DND-41 (cell line): Measurements from ENCODE around the gene ARNT2.

Source experiments
- ATAC-seq: fragments of 200-7000 bp; cut with Tn5 transposase; 3 replicates; pipeline ENCODE4 v1.9.1; 2021; ENCODE audit warnings: low read depth; ENCODE audit not compliant: insufficient read depth
- DNase-seq: peaks from one replicate; pipeline ENCODE4 v3.0.0-alpha.2; 2020
- H2AFZ ChIP-seq: 2 replicates; pipeline ENCODE4 v1.6.0; 2012; ENCODE audit warnings: low read depth, low read length
- H3K27ac ChIP-seq: 2 replicates; pipeline ENCODE4 v1.5.1; 2012; ENCODE audit warnings: low read length, inconsistent platforms
- H3K27me3 ChIP-seq: fragments of 200-600 bp; sonication (generic); 2 replicates; pipeline ENCODE4 v1.6.0; 2012; ENCODE audit warnings: low read length, mild to moderate bottlenecking, inconsistent platforms; ENCODE audit not compliant: insufficient read depth, poor library complexity
- H3K36me3 ChIP-seq: 2 replicates; pipeline ENCODE4 v1.5.1; 2012; ENCODE audit warnings: low read length, inconsistent platforms; ENCODE audit not compliant: insufficient read depth
- H3K4me1 ChIP-seq: 2 replicates; pipeline ENCODE4 v1.5.1; 2012; ENCODE audit warnings: mild to moderate bottlenecking, low read length; ENCODE audit not compliant: insufficient read depth
- H3K4me2 ChIP-seq: 2 replicates; pipeline ENCODE4 v1.6.0; 2012; ENCODE audit warnings: mild to moderate bottlenecking, moderate library complexity, low read length, inconsistent platforms; ENCODE audit not compliant: insufficient read depth
- H3K4me3 ChIP-seq, 2 experiments: fragments of 200-600 bp in 1 of 2; shearing (Covaris generic) in 1 of 2; 2 replicates each; pipeline ENCODE4 v1.5.1; 2012 to 2016; ENCODE audit warnings: inconsistent platforms in 2 of 2, low read length in 2 of 2, mild to moderate bottlenecking in 2 of 2, low read depth in 1 of 2, moderate library complexity in 1 of 2
- H3K79me2 ChIP-seq: 2 replicates; pipeline ENCODE4 v1.6.0; 2012; ENCODE audit warnings: low read length, inconsistent platforms; ENCODE audit not compliant: insufficient read depth
- H3K9ac ChIP-seq: 2 replicates; pipeline ENCODE4 v1.6.0; 2012; ENCODE audit warnings: low read depth, mild to moderate bottlenecking, inconsistent platforms, low read length, moderate library complexity
- H3K9me3 ChIP-seq: 2 replicates; pipeline ENCODE4 v1.5.1; 2012; ENCODE audit warnings: low read length, moderate library complexity, mild to moderate bottlenecking, inconsistent platforms; ENCODE audit not compliant: insufficient read depth, severe bottlenecking
- H4K20me1 ChIP-seq: 2 replicates; pipeline ENCODE4 v1.6.0; 2012; ENCODE audit warnings: low read length; ENCODE audit not compliant: insufficient read depth
- EZH2 ChIP-seq: IDR thresholded peaks from 3 replicates; pipeline ENCODE4 v1.6.1; 2012; ENCODE audit warnings: borderline replicate concordance, low read depth, mild to moderate bottlenecking, moderate library complexity, low read length, inconsistent platforms; ENCODE audit not compliant: severe bottlenecking
- TF ChIP-seq, protein P1 (sequence below): IDR thresholded peaks from 2 replicates; pipeline ENCODE4 v1.5.1; 2012; ENCODE audit warnings: borderline replicate concordance, low read length, moderate library complexity, mild to moderate bottlenecking; ENCODE audit not compliant: poor library complexity, severe bottlenecking; ENCODE audit errors: extremely low read depth

ARNT2 gene

GRCh38 chr15:80584973-80585525, 180.9 kb downstream of the ARNT2 start:
- no peak overlapping the region for H3K4me2 ChIP-seq
- no peaks in the 10 kb centered on the region for H3K36me3 ChIP-seq
- DNase-seq (no peak), ATAC-seq (no peak)
- H3K9ac ChIP-seq, result no peak overlapping the region
- H3K27ac ChIP-seq, result no peak overlapping the region
- no peak for TF ChIP-seq EZH2
- TF ChIP-seq, protein P1, sequence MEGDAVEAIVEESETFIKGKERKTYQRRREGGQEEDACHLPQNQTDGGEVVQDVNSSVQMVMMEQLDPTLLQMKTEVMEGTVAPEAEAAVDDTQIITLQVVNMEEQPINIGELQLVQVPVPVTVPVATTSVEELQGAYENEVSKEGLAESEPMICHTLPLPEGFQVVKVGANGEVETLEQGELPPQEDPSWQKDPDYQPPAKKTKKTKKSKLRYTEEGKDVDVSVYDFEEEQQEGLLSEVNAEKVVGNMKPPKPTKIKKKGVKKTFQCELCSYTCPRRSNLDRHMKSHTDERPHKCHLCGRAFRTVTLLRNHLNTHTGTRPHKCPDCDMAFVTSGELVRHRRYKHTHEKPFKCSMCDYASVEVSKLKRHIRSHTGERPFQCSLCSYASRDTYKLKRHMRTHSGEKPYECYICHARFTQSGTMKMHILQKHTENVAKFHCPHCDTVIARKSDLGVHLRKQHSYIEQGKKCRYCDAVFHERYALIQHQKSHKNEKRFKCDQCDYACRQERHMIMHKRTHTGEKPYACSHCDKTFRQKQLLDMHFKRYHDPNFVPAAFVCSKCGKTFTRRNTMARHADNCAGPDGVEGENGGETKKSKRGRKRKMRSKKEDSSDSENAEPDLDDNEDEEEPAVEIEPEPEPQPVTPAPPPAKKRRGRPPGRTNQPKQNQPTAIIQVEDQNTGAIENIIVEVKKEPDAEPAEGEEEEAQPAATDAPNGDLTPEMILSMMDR, result no peak
- no peak overlapping the region for H3K4me3 ChIP-seq
- H4K20me1 ChIP-seq, result no peaks in the 10 kb centered on the region
- no peak overlapping the region for H2AFZ ChIP-seq
- no peaks in the 10 kb centered on the region for H3K9me3 ChIP-seq
- no peaks in the 10 kb centered on the region for H3K79me2 ChIP-seq
- H3K4me1 ChIP-seq, result no peaks in the 10 kb centered on the region
- H3K27me3 ChIP-seq, result no peaks in the 10 kb centered on the region

DNA sequence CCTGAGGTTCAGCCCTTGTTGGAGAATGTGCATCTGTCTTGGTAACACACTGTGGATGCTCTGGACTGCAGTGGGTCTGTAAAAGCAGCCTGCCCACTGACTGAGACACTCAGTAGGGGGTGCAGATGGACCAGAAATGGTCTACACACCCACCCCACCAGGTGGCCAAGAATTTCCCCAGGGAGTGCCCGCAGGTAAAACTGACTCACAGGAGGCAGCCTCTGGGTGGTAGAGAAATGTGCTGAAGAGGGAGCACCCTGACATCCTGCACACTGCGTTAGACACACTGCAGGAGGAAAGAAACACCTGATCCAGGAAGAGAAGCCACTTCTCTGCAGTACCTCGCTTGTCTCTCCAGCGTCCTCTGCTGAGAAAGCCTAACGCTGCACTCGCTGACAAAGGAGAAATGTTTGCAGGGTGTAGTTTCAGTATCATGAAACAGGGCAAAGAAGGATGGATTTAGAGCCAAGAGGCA, 181.4 kb downstream of the ARNT2 start:
- H4K20me1 ChIP-seq, result no peaks in the 10 kb centered on the region
- no peak overlapping the region for H3K4me3 ChIP-seq
- H3K4me1 ChIP-seq, result no peaks in the 10 kb centered on the region
- TF ChIP-seq, protein P1, result no peak
- no peak for TF ChIP-seq EZH2
- DNase-seq (no peak), ATAC-seq (no peak)
- H3K9ac ChIP-seq, result no peak overlapping the region
- no peaks in the 10 kb centered on the region for H3K27me3 ChIP-seq
- no peaks in the 10 kb centered on the region for H3K36me3 ChIP-seq
- H2AFZ ChIP-seq, result no peak overlapping the region
- H3K9me3 ChIP-seq, result no peaks in the 10 kb centered on the region
- H3K27ac ChIP-seq, result no peak overlapping the region
- no peak overlapping the region for H3K4me2 ChIP-seq
- H3K79me2 ChIP-seq, result no peaks in the 10 kb centered on the region

DNA sequence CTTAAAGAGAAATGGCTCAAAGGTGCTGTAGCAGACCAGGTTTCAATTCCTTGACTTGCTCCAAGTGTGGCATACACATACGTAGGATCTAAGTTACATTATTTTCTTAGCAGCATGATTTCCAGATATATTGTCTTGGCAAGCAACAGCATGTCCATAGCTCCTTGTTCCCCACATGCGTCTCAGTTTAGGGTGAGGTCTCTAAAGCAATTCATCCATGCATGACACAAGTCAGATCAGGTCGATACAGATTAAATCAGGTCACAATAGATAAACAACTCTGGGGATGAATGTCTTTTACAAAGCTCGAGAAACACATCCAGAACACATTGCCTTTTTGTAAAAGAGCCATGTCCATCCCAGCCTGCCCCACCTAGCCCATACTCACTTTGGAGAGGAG, 182.0 kb downstream of the ARNT2 start:
- H3K4me2 ChIP-seq, result no peak overlapping the region
- no peak overlapping the region for H3K27ac ChIP-seq
- TF ChIP-seq, protein P1, result no peak
- no peak for TF ChIP-seq EZH2

More for the DNA sequence above, 182.0 kb downstream of the ARNT2 start:
- H3K4me1 ChIP-seq, result no peaks in the 10 kb centered on the region
- no peak overlapping the region for H2AFZ ChIP-seq
- no peaks in the 10 kb centered on the region for H3K27me3 ChIP-seq
- H4K20me1 ChIP-seq, result no peaks in the 10 kb centered on the region
- no peaks in the 10 kb centered on the region for H3K9me3 ChIP-seq
- no peak overlapping the region for H3K9ac ChIP-seq
- no peak for ATAC-seq
- DNase-seq, result no peak
- H3K36me3 ChIP-seq, result no peaks in the 10 kb centered on the region
- no peaks in the 10 kb centered on the region for H3K79me2 ChIP-seq
- no peak overlapping the region for H3K4me3 ChIP-seq
